CD14-positive monocyte (primary cell): ENCODE results near the gene PI4KA. TPM values are rescaled to one million over a fixed set of nuclear protein-coding genes. Genes with fewer than 3 reads are reported as not detected.

Experiments
- DNase-seq, 3 donors: peaks; one replicate each; pipeline ENCODE4 v3.0.0-alpha.2; 2011 to 2022
- H2AFZ ChIP-seq: 2 replicates; pipeline ENCODE4 v1.6.0; 2012; ENCODE audit warnings: mild to moderate bottlenecking, low read depth, low read length, inconsistent platforms; ENCODE audit not compliant: insufficient read depth, poor library complexity, severe bottlenecking
- H3K27ac ChIP-seq, 2 donors: 1 replicate in 1 of 2; 2 replicates in 1 of 2; pipeline ENCODE4 v1.5.1; 2012 to 2013; ENCODE audit warnings: low read length in 2 of 2, control low read depth in 1 of 2, inconsistent platforms in 1 of 2, low read depth in 1 of 2, mild to moderate bottlenecking in 1 of 2
- H3K27me3 ChIP-seq, 2 donors: one replicate each; pipeline versions ENCODE4 v1.6.0 to v1.6.1; 2011 to 2013; ENCODE audit warnings: low read length in 2 of 2; ENCODE audit not compliant: control insufficient read depth in 2 of 2, insufficient read depth in 2 of 2
- H3K36me3 ChIP-seq, 2 donors: replicated peaks in 1 of 2; 1 replicate in 1 of 2; 2 replicates in 1 of 2; pipeline versions ENCODE4 v1.5.1 to v1.6.1; 2012 to 2013; ENCODE audit warnings: low read length in 2 of 2, control low read depth in 1 of 2, inconsistent platforms in 1 of 2, mild to moderate bottlenecking in 1 of 2; ENCODE audit not compliant: insufficient read depth in 2 of 2, control insufficient read depth in 1 of 2
- H3K4me1 ChIP-seq, 2 donors: 1 replicate in 1 of 2; 2 replicates in 1 of 2; pipeline versions ENCODE4 v1.5.1 to v1.6.1; 2012 to 2013; ENCODE audit warnings: low read length in 2 of 2, control low read depth in 1 of 2, inconsistent platforms in 1 of 2, mild to moderate bottlenecking in 1 of 2, moderate library complexity in 1 of 2; ENCODE audit not compliant: insufficient read depth in 2 of 2, control insufficient read depth in 1 of 2
- H3K4me2 ChIP-seq: replicated peaks from 2 replicates; pipeline ENCODE3; 2012; ENCODE audit warnings: low read length, moderate library complexity, mild to moderate bottlenecking; ENCODE audit not compliant: poor library complexity, severe bottlenecking; ENCODE audit errors: extremely low read depth
- H3K4me3 ChIP-seq, 3 experiments: fragments of 200-600 bp in 1 of 3; sonication (generic) in 1 of 3; replicated peaks in 1 of 3; 1 replicate in 2 of 3; 2 replicates in 1 of 3; pipeline ENCODE4 v1.5.1; 2011 to 2013; ENCODE audit warnings: low read length in 3 of 3, mild to moderate bottlenecking in 3 of 3, control low read depth in 2 of 3, low read depth in 2 of 3, inconsistent platforms in 1 of 3, moderate library complexity in 1 of 3
- H3K79me2 ChIP-seq: 2 replicates; pipeline ENCODE4 v1.6.0; 2012; ENCODE audit warnings: mild to moderate bottlenecking, control low read depth, inconsistent platforms, low read length, moderate library complexity; ENCODE audit not compliant: insufficient read depth
- H3K9ac ChIP-seq: 2 replicates; pipeline ENCODE4 v1.6.0; 2017; ENCODE audit warnings: low read length, mild to moderate bottlenecking; ENCODE audit not compliant: insufficient read depth, poor library complexity, severe bottlenecking
- H3K9me3 ChIP-seq, 2 donors: replicated peaks in 1 of 2; 1 replicate in 1 of 2; 2 replicates in 1 of 2; pipeline versions ENCODE4 v1.5.1 to v1.6.1; 2012 to 2013; ENCODE audit warnings: low read length in 2 of 2, control low read depth in 1 of 2; ENCODE audit not compliant: control insufficient read depth in 1 of 2, insufficient read depth in 1 of 2
- H4K20me1 ChIP-seq: 2 replicates; pipeline ENCODE4 v1.6.0; 2012; ENCODE audit warnings: mild to moderate bottlenecking, low read length, control low read depth, moderate library complexity; ENCODE audit not compliant: insufficient read depth
- H3K27ac Mint-ChIP-seq, 7 donors: one replicate each; pipeline ENCODE4 v1.8.0; 2020; ENCODE audit warnings: mild to moderate bottlenecking in 7 of 7, mixed read lengths in 7 of 7, moderate library complexity in 6 of 7, inconsistent platforms in 2 of 7
- H3K27me3 Mint-ChIP-seq, 3 donors: one replicate each; pipeline ENCODE4 v1.8.0; 2021 to 2022; ENCODE audit warnings: low read depth in 3 of 3, mild to moderate bottlenecking in 3 of 3, mixed read lengths in 3 of 3, moderate library complexity in 3 of 3, inconsistent platforms in 1 of 3
- H3K36me3 Mint-ChIP-seq, 2 donors: one replicate each; pipeline ENCODE4 v1.8.0; 2020; ENCODE audit warnings: mixed read lengths in 2 of 2, inconsistent platforms in 1 of 2, mild to moderate bottlenecking in 1 of 2
- H3K4me1 Mint-ChIP-seq: one replicate; pipeline ENCODE4 v1.8.0; 2020; ENCODE audit warnings: mild to moderate bottlenecking, mixed read lengths
- H3K4me3 Mint-ChIP-seq, 2 donors: one replicate each; pipeline ENCODE4 v1.8.0; 2020; ENCODE audit warnings: mild to moderate bottlenecking in 2 of 2, mixed read lengths in 2 of 2, moderate library complexity in 1 of 2
- H3K9me3 Mint-ChIP-seq, 7 donors: one replicate each; pipeline ENCODE4 v1.8.0; 2020 to 2022; ENCODE audit warnings: mixed read lengths in 7 of 7, mild to moderate bottlenecking in 6 of 7, moderate library complexity in 6 of 7, inconsistent platforms in 2 of 7
- CTCF ChIP-seq: fragments of 200-600 bp; IDR thresholded peaks from one replicate; pipeline ENCODE4 v1.8.0; 2022; ENCODE audit warnings: antibody characterized with exemption, mild to moderate bottlenecking
- WGBS: methylation state at CpG from one replicate; pipeline ENCODE4 v1.1.5; 2013; ENCODE audit warnings: missing lambda C conversion rate; ENCODE audit not compliant: insufficient coverage; 5-methylcytosine and 5-hydroxymethylcytosine counted together
- intact Hi-C, 2 donors: fragments of 100-400 bp; cut with micrococcal nuclease; formaldehyde crosslinking; loops; one replicate each; pipeline versions ENCODE4 v1.15.0 to v1.15.1; 2023
- polyA plus RNA-seq, 3 donors: library from polyadenylated mRNA; depleted of rRNA in 1 of 3; unstranded in 2 of 3; stranded (reverse) in 1 of 3; fragments of 300-500 nt in 2 of 3; fragments of >200 nt in 1 of 3; fragmentation: Illumina TruSeq in 2 of 3; gene quantifications; 1 replicate in 2 of 3; 2 replicates in 1 of 3; pipeline ENCODE4 v1.2.3, GENCODE V29; 2012 to 2021

The PI4KA gene
- polyA plus RNA-seq, 3 donors: 22.8 to 74.4 (median 38.2) TPM

- intact Hi-C loops: no loop called here
- Histone ChIP-seq H2AFZ (no peak overlapping the region), H4K20me1 (no peaks in the 10 kb centered on the region), H3K36me3 (peaks cover 35 to 42% of the 10 kb centered on the region in 2 donors), H3K27me3 (no peaks in the 10 kb centered on the region), H3K79me2 (no peaks in the 10 kb centered on the region), H3K4me3 (no peak overlapping the region), H3K4me1 (no peaks in the 10 kb centered on the region), H3K9ac (no peak overlapping the region), H3K9me3 (no peaks in the 10 kb centered on the region), H3K4me2 (no peak overlapping the region), H3K27ac (no peak overlapping the region)
- 100% methylated on average over 4 of the region's 6 CpGs for WGBS
- Mint-ChIP-seq H3K27me3 (peaks cover 0 to 3% (median 1%) of the 10 kb centered on the region in 3 donors), H3K9me3 (no peaks in the 10 kb centered on the region), H3K27ac (no peak overlapping the region), H3K4me1 (no peaks in the 10 kb centered on the region), H3K36me3 (peaks cover 32 to 38% of the 10 kb centered on the region in 2 donors), H3K4me3 (no peak overlapping the region)
- no peak for TF ChIP-seq CTCF
- no peak for DNase-seq
Observed at GRCh38 chr22:20890975-20891374, 32.4 kb upstream of the PI4KA start.

- Mint-ChIP-seq H3K4me3 (no peak overlapping the region), H3K9me3 (no peaks in the 10 kb centered on the region), H3K4me1 (peaks cover 8% of the 10 kb centered on the region), H3K27me3 (peaks cover 1 to 3% (median 1%) of the 10 kb centered on the region in 3 donors), H3K27ac (peak overlapping the region in 1 of 7 donors; percentile 30), H3K36me3 (peaks cover 35 to 42% of the 10 kb centered on the region in 2 donors)
- H3K9ac ChIP-seq: no peak overlapping the region
- no peaks in the 10 kb centered on the region for H3K27me3 ChIP-seq
- H3K36me3 ChIP-seq: peaks cover 39 to 45% of the 10 kb centered on the region in 2 donors
- no peak overlapping the region for H3K4me3 ChIP-seq
- H3K9me3 ChIP-seq: no peaks in the 10 kb centered on the region
- H3K4me2 ChIP-seq: no peak overlapping the region
- no peaks in the 10 kb centered on the region for H3K79me2 ChIP-seq
- DNase-seq: no peak
- peaks cover 3 to 4% of the 10 kb centered on the region in 2 donors for H3K4me1 ChIP-seq
- peaks cover 3% of the 10 kb centered on the region for H4K20me1 ChIP-seq
- intact Hi-C loops: loop anchor here in 1 of 2 donors (10.0 kb wide), 2 partner anchors 65 to 125 kb away; partner anchors contain the start of gene P2RX6
- no peak for TF ChIP-seq CTCF
- H3K27ac ChIP-seq: no peak overlapping the region
- no CpG with 5 or more reads among the region's 13 CpGs for WGBS
- H2AFZ ChIP-seq: no peak overlapping the region
Observed at GRCh38 chr22:20889904-20890540, 31.4 kb upstream of the PI4KA start.
